Measurements from ENCODE around the gene IFIT1.
"Not testable (repeated sequence)": the region's sequence is repeated elsewhere in the genome, so short reads cannot be mapped to it uniquely, and the experiment has no call there.

Gene IFIT1

DNA sequence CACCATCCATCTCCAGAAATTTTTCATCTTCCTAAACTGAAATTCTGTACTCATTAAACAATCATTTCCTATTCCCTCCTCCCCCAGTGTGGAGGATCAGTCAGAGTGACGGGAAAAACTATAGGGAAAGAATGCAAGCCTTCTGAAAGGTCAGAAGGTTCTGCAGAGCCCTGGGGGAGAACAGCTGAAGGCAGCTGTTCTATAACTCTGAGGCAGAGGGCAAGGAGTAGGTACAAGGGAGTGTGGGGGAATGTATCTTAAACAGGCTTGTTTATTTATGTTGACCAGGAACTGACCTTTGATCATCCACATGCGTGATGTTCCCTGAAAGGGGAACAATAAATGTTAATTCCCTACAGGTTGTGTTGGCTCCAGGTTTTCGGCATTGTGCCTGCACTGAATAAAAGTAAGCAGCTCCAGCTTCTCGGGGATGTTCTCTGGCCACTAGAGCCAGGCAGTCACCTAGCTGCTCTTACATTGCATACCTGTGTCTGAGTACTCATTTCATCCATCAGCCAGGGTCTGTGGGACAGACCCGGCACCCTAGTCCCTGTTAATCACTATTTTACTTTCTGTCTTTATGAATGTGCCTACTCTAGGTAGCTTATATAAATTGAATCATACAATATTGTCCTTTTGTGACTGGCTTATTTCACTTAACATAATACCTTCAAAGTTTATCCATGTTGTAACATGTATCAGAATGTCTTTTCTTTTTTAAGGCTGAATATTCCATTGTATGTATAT, 5.8 kb downstream of the IFIT1 start:
- no peak for DNase-seq

DNA sequence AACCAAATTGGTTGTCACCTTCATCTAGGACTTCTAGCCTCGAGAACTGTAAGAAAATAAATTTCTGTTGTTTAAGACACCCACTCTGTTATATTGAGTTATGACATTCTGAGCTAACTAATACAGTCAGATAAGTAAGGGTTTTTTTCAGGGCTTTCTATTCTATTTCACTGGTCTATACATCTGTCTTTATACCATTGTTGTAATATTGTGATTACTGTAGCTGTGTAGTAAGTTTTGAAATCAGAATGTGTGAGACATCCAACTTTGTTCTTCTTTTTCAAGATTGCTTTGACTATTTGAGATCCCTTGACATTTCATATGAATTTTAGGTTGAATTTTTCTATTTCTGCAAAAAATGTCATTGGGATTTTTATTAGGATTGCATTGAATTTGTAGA, 7.5 kb downstream of the IFIT1 start:
- no peak overlapping the region for H3K27ac ChIP-seq (ENCODE audit: insufficient read depth, low read length, poor library complexity, severe bottlenecking)
- H3K36me3 ChIP-seq (ENCODE audit: control insufficient read depth, insufficient read depth, low read length), result peaks cover 3% of the 10 kb centered on the region
- no peaks in the 10 kb centered on the region for H3K27me3 ChIP-seq (replicated peaks; ENCODE audit: control insufficient read depth, insufficient read depth, low read length, poor library complexity, severe bottlenecking)
- no peak overlapping the region for H3K4me3 ChIP-seq (ENCODE audit: insufficient read depth, low read depth, low read length, poor library complexity, severe bottlenecking)
- H3K9me3 ChIP-seq (ENCODE audit: control insufficient read depth, low read length), result no peaks in the 10 kb centered on the region
- DNase-seq, result no peak
- no peaks in the 10 kb centered on the region for H3K4me1 ChIP-seq (ENCODE audit: control insufficient read depth, insufficient read depth, low read length, poor library complexity, severe bottlenecking)

More for the DNA sequence above, 5.8 kb downstream of the IFIT1 start:
- peaks cover 6% of the 10 kb centered on the region for H3K4me1 ChIP-seq (ENCODE audit: control insufficient read depth, insufficient read depth, low read length, poor library complexity, severe bottlenecking)
- no peak overlapping the region for H3K4me3 ChIP-seq (ENCODE audit: insufficient read depth, low read depth, low read length, poor library complexity, severe bottlenecking)
- no peaks in the 10 kb centered on the region for H3K27me3 ChIP-seq (replicated peaks; ENCODE audit: control insufficient read depth, insufficient read depth, low read length, poor library complexity, severe bottlenecking)
- peaks cover 3% of the 10 kb centered on the region for H3K36me3 ChIP-seq (ENCODE audit: control insufficient read depth, insufficient read depth, low read length)
- no peak overlapping the region for H3K27ac ChIP-seq (ENCODE audit: insufficient read depth, low read length, poor library complexity, severe bottlenecking)
- H3K9me3 ChIP-seq (ENCODE audit: control insufficient read depth, low read length), result no peaks in the 10 kb centered on the region

DNA sequence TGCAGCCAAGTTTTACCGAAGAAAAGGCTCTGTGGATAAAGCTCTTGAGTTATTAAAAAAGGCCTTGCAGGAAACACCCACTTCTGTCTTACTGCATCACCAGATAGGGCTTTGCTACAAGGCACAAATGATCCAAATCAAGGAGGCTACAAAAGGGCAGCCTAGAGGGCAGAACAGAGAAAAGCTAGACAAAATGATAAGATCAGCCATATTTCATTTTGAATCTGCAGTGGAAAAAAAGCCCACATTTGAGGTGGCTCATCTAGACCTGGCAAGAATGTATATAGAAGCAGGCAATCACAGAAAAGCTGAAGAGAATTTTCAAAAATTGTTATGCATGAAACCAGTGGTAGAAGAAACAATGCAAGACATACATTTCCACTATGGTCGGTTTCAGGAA, 10.6 kb downstream of the IFIT1 start:
- H3K9me3 ChIP-seq (ENCODE audit: control insufficient read depth, low read length), result no peaks in the 10 kb centered on the region

DNA sequence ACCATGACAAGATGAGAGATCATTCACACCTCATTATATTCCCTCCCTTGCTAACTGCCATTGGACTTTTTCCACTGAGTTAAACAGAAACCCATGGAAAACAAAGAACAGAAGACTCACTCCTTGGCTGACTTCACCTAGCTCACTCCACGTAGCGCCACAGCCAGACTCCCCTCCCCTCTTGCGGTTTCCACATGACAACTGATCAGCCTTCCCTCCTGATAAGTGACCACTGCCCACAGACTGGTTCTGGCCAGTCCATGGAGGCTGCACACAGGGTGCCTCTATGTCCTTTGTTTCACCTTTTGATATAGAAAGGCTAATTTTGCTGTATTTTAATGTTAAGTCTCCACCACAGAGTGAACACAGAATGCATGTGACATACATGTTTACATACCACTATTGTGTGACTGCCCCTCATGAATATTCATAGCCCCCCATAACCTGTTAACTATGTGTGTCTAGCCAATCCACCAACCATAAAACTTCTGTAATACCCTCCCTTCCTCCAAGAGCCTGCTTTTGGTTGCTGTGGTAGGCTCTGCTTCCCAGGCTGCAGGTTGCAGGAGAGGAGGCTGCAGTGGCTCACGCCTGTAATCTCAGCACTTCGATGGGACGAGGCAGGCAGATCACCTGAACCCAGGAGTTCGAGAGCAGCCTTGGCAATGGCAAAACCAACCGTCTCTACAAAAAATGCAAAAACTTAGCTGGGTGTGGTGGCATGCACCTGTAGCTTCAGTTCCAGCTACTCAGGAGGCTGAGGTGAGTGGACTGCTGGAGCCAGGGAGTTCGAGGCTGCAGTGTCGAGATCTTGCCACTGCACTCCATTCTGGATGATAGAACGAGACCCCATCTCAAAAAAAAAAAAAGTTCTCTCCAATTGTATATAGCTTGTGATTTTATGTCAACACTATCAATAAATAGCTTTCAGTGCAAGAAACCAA, 12.0 kb downstream of the IFIT1 start:
- H3K27ac ChIP-seq (ENCODE audit: insufficient read depth, low read length, poor library complexity, severe bottlenecking), result no peak overlapping the region
- no peak overlapping the region for H3K4me3 ChIP-seq (ENCODE audit: insufficient read depth, low read depth, low read length, poor library complexity, severe bottlenecking)
- H3K4me1 ChIP-seq (ENCODE audit: control insufficient read depth, insufficient read depth, low read length, poor library complexity, severe bottlenecking), result no peaks in the 10 kb centered on the region
- no peaks in the 10 kb centered on the region for H3K27me3 ChIP-seq (replicated peaks; ENCODE audit: control insufficient read depth, insufficient read depth, low read length, poor library complexity, severe bottlenecking)
- no peak for DNase-seq
- H3K9me3 ChIP-seq (ENCODE audit: control insufficient read depth, low read length), result no peaks in the 10 kb centered on the region
- peaks cover 3% of the 10 kb centered on the region for H3K36me3 ChIP-seq (ENCODE audit: control insufficient read depth, insufficient read depth, low read length)

More for the DNA sequence above, 10.6 kb downstream of the IFIT1 start:
- Histone ChIP-seq H3K4me3 (ENCODE audit: insufficient read depth, low read depth, low read length, poor library complexity, severe bottlenecking) (no peak overlapping the region), H3K27ac (ENCODE audit: insufficient read depth, low read length, poor library complexity, severe bottlenecking) (no peak overlapping the region), H3K36me3 (ENCODE audit: control insufficient read depth, insufficient read depth, low read length) (peaks cover 3% of the 10 kb centered on the region), H3K27me3 (replicated peaks; ENCODE audit: control insufficient read depth, insufficient read depth, low read length, poor library complexity, severe bottlenecking) (no peaks in the 10 kb centered on the region), H3K4me1 (ENCODE audit: control insufficient read depth, insufficient read depth, low read length, poor library complexity, severe bottlenecking) (no peaks in the 10 kb centered on the region)
- DNase-seq, result no peak

DNA sequence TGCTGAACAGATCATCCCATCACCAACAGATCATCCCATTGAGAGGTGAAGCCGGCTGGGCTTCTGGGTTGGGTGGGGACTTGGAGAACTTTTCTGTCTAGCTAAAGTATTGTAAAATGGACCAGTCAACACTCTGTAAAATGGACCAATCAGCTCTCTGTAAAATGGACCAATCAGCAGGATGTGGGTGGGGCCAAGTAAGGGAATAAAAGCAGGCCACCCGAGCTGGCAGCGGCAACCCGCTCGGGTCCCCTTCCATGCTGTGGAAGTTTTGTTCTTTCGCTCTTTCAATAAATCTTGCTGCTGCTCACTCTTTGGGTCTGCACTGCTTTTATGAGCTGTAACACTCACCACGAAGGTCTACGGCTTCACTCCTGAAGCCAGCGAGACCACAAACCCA, 13.8 kb downstream of the IFIT1 start:
- not testable (repeated sequence) for H3K27me3 ChIP-seq (replicated peaks; ENCODE audit: control insufficient read depth, insufficient read depth, low read length, poor library complexity, severe bottlenecking); H3K27ac ChIP-seq (ENCODE audit: insufficient read depth, low read length, poor library complexity, severe bottlenecking); H3K4me3 ChIP-seq (ENCODE audit: insufficient read depth, low read depth, low read length, poor library complexity, severe bottlenecking); H3K9me3 ChIP-seq (ENCODE audit: control insufficient read depth, low read length); DNase-seq; H3K36me3 ChIP-seq (ENCODE audit: control insufficient read depth, insufficient read depth, low read length); H3K4me1 ChIP-seq (ENCODE audit: control insufficient read depth, insufficient read depth, low read length, poor library complexity, severe bottlenecking)

DNA sequence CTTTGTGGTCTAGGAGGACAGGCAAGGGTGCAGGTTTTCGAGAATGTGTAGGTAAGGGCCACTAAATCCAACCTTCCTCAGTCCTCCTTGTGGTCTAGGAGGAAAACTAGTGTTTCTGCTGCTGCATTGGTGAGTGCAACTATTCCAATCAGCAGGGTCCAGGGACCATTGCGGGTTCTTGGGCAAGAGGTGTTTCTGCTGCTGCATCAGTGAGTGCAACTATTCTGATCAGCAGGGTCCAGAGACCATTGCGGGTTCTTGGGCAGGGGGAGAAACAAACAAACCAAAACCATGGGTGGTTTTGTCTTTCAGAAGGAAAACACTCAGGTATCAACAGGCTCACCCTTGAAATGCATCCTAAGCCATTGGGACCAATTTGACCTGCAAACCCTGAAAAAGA, 15.4 kb downstream of the IFIT1 start:
- H3K27me3 ChIP-seq (replicated peaks; ENCODE audit: control insufficient read depth, insufficient read depth, low read length, poor library complexity, severe bottlenecking); DNase-seq: not testable (repeated sequence)

DNA sequence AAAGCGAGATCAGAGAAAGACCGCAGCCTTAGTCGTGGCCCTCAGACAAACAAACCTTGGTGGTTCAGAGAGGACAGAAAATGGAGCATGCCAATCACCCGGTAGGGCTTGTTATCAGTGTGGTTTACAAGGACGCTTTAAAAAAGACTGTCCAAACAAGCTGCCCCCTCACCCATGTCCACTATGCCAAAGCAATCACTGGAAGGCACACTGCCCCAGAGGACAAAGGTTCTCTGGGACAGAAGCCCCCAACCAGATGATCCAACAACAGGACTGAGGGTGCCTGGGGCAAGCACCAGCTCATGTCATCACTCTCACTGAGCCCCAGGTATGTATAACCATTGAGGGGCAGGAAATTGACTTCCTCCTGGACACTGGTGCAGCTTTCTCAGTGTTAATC, 16.9 kb downstream of the IFIT1 start:
- not testable (repeated sequence) for H3K27me3 ChIP-seq (replicated peaks; ENCODE audit: control insufficient read depth, insufficient read depth, low read length, poor library complexity, severe bottlenecking); H3K27ac ChIP-seq (ENCODE audit: insufficient read depth, low read length, poor library complexity, severe bottlenecking); DNase-seq; H3K36me3 ChIP-seq (ENCODE audit: control insufficient read depth, insufficient read depth, low read length); H3K4me1 ChIP-seq (ENCODE audit: control insufficient read depth, insufficient read depth, low read length, poor library complexity, severe bottlenecking); H3K9me3 ChIP-seq (ENCODE audit: control insufficient read depth, low read length); H3K4me3 ChIP-seq (ENCODE audit: insufficient read depth, low read depth, low read length, poor library complexity, severe bottlenecking)

More for the DNA sequence above, 15.4 kb downstream of the IFIT1 start:
- not testable (repeated sequence) for H3K9me3 ChIP-seq (ENCODE audit: control insufficient read depth, low read length); H3K4me3 ChIP-seq (ENCODE audit: insufficient read depth, low read depth, low read length, poor library complexity, severe bottlenecking); H3K36me3 ChIP-seq (ENCODE audit: control insufficient read depth, insufficient read depth, low read length); H3K27ac ChIP-seq (ENCODE audit: insufficient read depth, low read length, poor library complexity, severe bottlenecking); H3K4me1 ChIP-seq (ENCODE audit: control insufficient read depth, insufficient read depth, low read length, poor library complexity, severe bottlenecking)

DNA sequence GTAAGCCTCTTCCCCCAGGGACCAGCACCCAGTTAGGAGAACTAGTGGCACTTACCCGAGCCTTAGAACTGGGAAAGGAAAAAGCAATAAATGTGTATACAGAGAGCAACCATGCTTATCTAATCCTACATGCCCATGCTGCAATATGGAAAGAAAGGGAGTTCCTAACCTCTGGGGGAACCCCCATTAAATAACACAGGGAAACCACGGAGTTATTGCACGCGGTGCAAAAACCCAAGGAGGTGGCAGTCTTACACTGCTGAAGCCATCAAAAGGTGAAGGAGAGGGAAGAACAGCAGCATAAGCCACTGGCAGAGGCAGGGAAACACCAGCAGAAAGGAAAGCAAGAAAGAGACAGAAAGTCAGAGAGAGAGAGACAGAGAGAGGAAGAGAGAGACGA, 18.1 kb downstream of the IFIT1 start:
- not testable (repeated sequence) for H3K9me3 ChIP-seq (ENCODE audit: control insufficient read depth, low read length); H3K27me3 ChIP-seq (replicated peaks; ENCODE audit: control insufficient read depth, insufficient read depth, low read length, poor library complexity, severe bottlenecking)

DNA sequence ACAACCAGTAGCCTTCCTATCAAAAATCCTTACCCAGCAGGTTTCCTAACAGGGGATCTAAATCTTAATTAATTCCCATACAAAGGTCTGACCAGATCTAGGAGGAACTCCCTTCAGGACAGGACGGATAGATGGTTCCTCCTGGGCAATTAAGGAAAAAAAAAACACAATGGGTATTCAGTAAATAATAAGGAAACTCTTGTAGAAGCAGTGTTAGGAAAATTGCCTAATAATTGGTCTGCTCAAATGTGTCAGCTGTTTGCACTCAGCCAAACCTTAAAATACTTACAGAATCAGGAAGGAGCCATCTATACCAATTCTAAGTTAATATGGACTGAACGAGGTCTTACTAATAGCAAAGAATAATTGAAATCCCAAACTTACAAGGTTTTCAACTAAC, 18.7 kb downstream of the IFIT1 start:
- H3K27me3 ChIP-seq (replicated peaks; ENCODE audit: control insufficient read depth, insufficient read depth, low read length, poor library complexity, severe bottlenecking); DNase-seq; H3K27ac ChIP-seq (ENCODE audit: insufficient read depth, low read length, poor library complexity, severe bottlenecking); H3K4me3 ChIP-seq (ENCODE audit: insufficient read depth, low read depth, low read length, poor library complexity, severe bottlenecking); H3K4me1 ChIP-seq (ENCODE audit: control insufficient read depth, insufficient read depth, low read length, poor library complexity, severe bottlenecking); H3K36me3 ChIP-seq (ENCODE audit: control insufficient read depth, insufficient read depth, low read length); H3K9me3 ChIP-seq (ENCODE audit: control insufficient read depth, low read length): not testable (repeated sequence)

More for the DNA sequence above, 18.1 kb downstream of the IFIT1 start:
- not testable (repeated sequence) for DNase-seq; H3K4me3 ChIP-seq (ENCODE audit: insufficient read depth, low read depth, low read length, poor library complexity, severe bottlenecking); H3K36me3 ChIP-seq (ENCODE audit: control insufficient read depth, insufficient read depth, low read length); H3K27ac ChIP-seq (ENCODE audit: insufficient read depth, low read length, poor library complexity, severe bottlenecking); H3K4me1 ChIP-seq (ENCODE audit: control insufficient read depth, insufficient read depth, low read length, poor library complexity, severe bottlenecking)

DNA sequence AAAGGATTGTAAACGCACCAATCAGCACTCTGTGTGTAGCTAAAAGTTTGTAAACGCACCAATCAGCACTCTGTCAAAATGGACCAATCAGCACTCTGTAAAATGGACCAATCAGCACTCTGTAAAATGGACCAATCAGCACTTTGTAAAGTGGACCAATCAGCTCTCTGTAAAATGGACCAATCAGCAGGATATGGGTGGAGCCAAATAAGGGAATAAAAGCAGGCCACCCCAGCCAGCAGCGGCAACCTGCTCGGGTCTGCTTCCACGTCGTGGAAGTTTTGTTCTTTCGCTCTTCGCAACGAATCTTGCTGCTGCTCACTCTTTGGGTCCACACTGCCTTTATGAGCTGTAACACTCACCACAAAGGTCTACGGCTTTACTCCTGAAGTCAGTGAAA, 19.9 kb downstream of the IFIT1 start:
- peaks cover 14% of the 10 kb centered on the region for H3K4me1 ChIP-seq (ENCODE audit: control insufficient read depth, insufficient read depth, low read length, poor library complexity, severe bottlenecking)
- DNase-seq, result peak in 1 of 3 donors; percentile 13
- H3K27ac ChIP-seq (ENCODE audit: insufficient read depth, low read length, poor library complexity, severe bottlenecking); H3K27me3 ChIP-seq (replicated peaks; ENCODE audit: control insufficient read depth, insufficient read depth, low read length, poor library complexity, severe bottlenecking); H3K36me3 ChIP-seq (ENCODE audit: control insufficient read depth, insufficient read depth, low read length); H3K9me3 ChIP-seq (ENCODE audit: control insufficient read depth, low read length); H3K4me3 ChIP-seq (ENCODE audit: insufficient read depth, low read depth, low read length, poor library complexity, severe bottlenecking): not testable (repeated sequence)
